ENCODE results near the gene HSDL1.

DNA sequence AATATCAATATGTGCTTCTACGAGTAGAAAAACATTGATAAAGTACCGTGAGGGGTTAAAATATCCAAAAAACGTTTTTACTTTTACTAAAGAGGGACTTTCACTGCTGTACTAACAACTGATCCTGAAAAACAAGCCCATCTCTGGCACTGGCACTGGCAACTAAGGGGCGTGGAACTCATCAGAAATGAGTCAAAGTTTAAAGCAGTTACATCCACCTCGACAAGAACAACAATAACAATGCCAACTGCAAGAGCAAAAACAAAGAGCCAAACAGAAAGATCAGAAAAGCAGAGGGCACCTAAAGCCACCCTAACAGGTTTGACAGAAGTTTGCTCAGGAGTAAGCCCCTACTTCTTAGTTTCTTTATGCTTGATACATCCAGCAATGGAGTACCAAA lies 41.3 kb downstream of the HSDL1 start:
- TF ChIP-seq, protein P1, sequence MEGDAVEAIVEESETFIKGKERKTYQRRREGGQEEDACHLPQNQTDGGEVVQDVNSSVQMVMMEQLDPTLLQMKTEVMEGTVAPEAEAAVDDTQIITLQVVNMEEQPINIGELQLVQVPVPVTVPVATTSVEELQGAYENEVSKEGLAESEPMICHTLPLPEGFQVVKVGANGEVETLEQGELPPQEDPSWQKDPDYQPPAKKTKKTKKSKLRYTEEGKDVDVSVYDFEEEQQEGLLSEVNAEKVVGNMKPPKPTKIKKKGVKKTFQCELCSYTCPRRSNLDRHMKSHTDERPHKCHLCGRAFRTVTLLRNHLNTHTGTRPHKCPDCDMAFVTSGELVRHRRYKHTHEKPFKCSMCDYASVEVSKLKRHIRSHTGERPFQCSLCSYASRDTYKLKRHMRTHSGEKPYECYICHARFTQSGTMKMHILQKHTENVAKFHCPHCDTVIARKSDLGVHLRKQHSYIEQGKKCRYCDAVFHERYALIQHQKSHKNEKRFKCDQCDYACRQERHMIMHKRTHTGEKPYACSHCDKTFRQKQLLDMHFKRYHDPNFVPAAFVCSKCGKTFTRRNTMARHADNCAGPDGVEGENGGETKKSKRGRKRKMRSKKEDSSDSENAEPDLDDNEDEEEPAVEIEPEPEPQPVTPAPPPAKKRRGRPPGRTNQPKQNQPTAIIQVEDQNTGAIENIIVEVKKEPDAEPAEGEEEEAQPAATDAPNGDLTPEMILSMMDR (IDR thresholded peaks at IDR 0.05 in 2 of 3, conservative IDR thresholded peaks at IDR 0.05 in 1 of 3; ENCODE audit: borderline replicate concordance in 1 of 3, insufficient read depth in 1 of 3, low read depth in 2 of 3, low read length in 2 of 3) = no peak
- TF ChIP-seq EZH2phosphoT487 (IDR thresholded peaks at IDR 0.05; ENCODE audit: borderline replicate concordance) (no peak), TCF7L2 (IDR thresholded peaks at IDR 0.05; ENCODE audit: borderline replicate concordance, extremely low read depth, insufficient read depth, insufficient read length) (no peak), POLR2A (IDR thresholded peaks at IDR 0.05; ENCODE audit: borderline replicate concordance, extremely low read depth, insufficient read depth, insufficient read length) (no peak), EZH2 (IDR thresholded peaks at IDR 0.05) (no peak), POLR2AphosphoS5 (IDR thresholded peaks at IDR 0.05; ENCODE audit: low read depth, low read length) (no peak), JUND (IDR thresholded peaks at IDR 0.05) (no peak), SIN3A (IDR thresholded peaks at IDR 0.05; ENCODE audit: low read depth) (no peak), SP1 (IDR thresholded peaks at IDR 0.05; ENCODE audit: low read depth) (no peak), SRF (IDR thresholded peaks at IDR 0.05; ENCODE audit: low read depth) (no peak), RAD21 (IDR thresholded peaks at IDR 0.05; ENCODE audit: low read depth) (no peak), EGR1 (IDR thresholded peaks at IDR 0.05; ENCODE audit: low read depth) (no peak), REST (IDR thresholded peaks at IDR 0.05; ENCODE audit: low read depth) (no peak)

All from HCT116 (cell line).